Measurements from ENCODE around the gene BEND3.

Gene BEND3

DNA sequence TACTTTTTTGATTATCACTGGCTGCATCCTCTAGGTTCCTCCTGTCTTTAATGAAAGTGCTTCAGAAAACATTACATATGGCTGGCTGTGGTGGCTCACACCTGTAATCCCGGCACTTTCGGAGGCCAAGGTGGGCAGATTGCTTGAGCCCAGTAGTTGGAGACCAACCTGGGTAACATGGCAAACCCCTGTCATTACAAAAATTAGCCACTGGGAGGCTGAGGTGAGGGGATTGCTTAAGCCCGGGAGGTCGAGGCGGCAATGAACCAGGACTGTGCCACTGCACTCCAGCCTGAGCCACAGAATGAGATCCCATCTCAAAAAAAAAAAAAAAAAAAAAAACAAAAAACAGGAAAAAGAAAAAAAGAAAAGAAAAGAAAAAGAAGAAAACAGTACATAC, 35.3 kb downstream of the BEND3 start:
- no peak for DNase-seq

DNA sequence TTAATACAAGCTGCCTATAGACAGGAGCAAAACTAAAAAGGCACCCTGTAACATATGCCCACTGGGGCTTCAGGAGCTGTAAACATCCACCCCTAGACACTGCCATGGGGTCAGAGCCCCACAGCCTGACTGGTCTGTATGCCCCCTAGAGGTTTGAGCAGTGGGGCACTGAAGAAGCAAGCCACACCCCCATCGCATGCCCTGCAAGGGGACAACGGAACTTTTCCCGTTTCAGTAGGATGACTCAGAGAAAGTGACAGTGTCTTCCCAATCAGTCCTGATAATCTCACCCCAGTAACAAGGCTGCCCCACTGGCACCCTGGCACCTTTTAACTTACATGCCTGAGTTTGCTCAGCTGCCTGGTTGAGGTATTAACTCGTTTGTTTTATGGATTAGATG, 35.9 kb downstream of the BEND3 start:
- DNase-seq: no peak

DNA sequence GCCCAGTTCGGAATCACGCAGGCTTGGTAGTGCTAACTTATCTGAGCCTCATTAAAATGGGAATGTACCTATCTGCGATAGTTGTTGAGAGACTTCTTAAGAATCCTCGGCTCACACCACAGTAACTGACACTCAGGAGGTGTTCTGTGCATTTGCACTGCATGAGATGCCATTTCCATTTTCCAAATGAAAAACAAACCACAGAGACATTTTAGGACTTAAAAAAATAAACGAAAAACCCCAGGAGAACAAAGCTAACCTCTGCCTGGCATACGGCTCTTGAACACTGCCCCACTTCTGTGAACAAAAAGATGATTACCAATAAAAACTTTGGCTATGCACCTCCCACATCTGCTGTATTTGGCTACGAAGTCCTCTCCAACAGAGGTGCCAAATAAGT, 37.6 kb downstream of the BEND3 start:
- no peak for DNase-seq

DNA sequence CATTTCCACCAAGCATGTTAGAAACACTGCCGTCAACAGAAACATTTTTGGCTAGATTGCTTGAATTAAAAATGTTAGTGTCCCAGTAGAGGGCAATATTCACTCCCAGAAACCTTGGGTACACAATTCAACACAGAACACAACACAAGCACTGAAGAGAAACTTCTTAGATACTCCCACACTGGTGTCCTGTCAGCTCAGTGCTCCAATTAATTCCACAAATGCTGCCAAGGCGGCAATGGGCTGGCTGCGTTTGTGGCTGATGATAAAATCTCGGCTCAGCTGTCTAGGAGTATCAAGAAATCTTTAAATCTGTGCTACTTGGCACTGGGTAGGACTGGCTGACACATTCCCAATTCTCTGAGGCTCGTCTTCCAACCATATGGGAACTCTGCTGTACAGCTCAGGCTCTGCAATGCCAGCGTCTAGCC, 39.3 kb downstream of the BEND3 start:
- peak; percentile 20 for DNase-seq

- no peak for DNase-seq
Observed at GRCh38 chr6:107070686-107071085, 44.6 kb downstream of the BEND3 start.

DNA sequence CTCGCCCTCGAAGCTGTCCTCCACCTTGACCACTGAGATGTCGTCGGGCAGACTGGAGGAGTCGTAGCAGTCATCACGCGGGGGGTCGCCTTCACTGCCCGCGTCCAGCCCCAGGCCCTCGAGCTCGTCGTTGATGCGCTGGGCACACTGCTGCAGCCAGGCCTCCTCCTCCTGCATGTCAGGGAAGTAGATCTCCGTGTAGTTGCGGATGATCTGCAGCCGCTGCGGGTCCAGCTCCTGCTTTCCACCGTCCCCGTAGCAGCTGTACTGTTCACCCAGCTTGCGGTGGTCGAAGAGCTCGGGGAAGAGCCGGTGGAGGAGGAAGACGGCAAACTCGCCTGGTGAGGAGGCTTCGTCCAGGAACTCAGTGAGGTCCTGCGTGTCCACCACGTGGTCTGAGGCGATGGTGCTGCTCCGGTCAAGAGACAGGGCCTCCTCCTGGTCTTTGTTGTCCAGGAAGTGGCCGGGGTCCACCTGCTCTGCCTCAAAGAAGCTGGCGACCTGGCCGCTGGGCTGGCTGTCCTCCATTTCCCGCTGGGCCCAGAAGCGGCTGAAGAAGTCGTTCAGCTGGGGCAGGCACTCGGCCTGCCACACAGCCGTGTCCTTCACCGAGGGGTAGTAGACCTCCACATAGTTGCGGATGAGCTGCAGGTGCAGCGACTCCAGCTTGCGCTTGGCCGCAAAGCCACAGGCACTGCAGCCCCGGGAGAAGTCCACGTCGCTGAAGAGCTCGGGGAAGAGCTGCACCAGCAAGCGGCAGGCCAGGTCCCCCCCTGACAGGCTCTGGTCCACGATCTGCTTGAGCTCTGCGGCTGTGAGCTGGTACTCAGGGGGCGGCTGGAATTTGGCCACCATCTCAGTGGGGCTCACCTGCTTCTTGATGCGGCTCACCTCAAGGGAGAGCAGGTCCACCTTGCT, 45.4 kb downstream of the BEND3 start:
- DNase-seq: no peak

- DNase-seq: no peak
Observed at GRCh38 chr6:107068691-107069630, 46.4 kb downstream of the BEND3 start.

DNA sequence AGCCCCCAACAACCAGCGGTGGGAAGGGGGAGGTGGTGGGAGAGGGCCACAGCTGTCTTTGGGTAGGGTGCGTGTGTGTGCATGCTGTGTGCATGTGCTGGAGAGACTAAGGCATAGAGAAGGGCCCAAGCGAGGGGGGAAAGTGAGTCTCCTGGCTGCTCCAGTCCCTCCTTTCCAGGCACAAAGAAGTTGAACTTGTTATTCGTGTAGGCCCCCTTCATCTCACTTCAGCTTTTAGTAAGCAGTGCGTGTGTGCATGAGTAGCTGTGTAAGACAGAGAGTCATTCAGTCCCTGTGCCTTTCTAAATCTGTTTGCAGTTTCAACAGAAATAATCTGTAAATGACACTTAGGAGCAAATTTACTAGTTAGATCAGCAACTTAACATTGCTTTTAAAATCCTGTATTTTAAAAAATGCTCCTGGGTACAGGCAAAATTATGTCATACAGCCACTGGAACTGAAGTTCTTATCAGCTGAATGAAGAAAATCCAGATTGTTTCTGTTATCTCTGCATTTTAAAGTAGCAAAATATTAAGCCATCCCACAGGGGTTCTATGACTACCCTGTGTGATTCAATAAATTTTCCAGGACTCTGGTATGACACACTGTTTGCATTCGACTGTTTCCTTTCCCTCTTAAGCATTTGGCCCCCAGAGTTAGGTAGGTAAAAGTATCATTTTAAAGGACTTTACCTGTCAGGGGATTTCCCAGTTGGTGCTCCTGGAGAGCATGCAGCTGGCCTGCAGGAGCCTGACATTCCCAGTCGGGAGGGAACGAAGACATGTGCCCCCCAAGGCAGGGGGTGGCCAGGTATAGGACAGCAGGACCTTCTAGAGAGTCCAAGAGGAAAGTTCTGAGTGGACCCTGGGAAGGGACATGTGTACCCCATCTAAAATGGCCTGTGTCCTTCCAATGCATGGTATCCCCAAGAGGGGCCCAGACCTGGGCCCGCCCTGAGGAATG, 48.3 kb downstream of the BEND3 start:
- DNase-seq: no peak

GRCh38 chr6:107064579-107065065, 50.7 kb downstream of the BEND3 start:
- peak; percentile 98 for DNase-seq

DNA sequence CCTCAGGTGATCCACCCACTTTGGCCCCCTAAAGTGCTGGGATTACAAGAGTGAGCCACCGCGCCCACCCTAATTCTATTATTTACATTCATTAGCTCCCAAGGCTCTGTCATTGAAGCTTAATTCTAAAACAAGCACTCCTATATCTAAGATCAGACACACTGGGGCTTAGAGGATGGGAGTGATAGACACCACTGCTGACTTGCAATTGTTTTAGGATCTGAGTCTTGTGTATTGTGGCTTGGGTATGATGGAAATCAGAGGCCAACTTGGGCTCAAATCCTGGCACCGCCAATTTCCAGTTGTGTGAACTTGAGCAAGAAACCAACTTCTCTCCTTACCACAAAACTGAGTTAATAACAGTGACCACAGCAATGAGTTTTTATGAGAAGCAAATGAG, 52.6 kb downstream of the BEND3 start:
- DNase-seq: peak; percentile 34

DNA sequence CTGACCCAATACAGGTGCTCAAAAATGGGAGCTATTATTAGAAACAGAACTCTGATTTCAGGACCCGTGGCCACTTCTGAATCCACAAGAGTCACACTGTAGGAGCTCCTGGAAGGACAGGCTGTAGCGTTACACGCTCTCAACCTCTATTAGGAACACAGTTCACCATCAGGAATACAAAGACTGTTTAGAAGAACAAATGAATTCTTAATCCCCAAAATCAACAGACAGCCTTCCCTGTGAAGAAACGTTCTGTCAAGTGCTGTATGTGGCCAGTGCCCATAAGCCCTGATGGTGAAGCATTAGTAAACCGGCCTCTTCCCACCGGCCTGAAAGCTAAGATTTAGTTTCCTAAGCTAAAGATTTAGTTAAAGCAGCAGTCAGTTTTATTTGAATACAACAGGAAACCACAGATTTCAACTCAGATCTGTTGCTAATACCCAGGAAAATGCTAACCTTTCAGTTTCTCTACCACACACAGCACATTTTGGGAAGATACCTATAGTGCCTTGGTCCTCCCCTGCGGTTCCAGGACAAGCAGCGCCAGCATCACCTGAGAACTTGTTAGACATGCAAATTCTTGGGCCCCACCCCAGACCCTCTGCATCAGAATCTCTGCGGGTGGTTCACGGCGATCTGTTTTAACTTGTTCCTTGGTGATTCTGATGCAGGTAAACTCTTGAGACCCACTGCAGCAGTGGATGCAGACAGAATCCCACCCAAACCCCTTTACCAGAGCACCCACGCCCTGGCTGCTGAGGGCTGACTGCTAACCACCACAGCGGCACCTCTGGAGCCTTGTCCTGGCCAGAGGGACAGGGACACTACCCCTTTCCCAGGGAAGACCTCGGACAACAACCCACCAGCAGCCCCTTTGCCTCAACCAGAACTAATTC, 53.9 kb downstream of the BEND3 start:
- DNase-seq: peak; percentile 50

GRCh38 chr6:107060704-107061103, 54.6 kb downstream of the BEND3 start:
- no peak for DNase-seq

DNA sequence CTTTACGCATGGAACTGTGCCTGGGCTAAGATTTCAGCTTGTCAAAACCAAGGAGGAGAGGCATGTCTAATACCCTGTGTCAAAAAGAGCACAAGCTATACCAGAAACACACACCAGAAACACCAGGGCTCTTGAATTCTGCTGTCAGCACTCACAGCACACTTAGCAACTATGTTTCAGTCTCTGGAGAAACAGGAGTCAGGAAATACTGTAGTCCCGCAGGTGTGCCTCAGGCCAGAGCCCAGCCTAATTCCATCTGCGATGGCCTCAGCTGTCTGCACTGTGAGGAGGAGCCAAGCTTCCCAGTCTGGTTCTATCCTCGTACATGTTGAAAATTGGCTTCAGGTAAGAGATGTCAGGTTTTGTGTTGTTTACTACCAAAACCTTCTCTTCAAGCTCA, 55.7 kb downstream of the BEND3 start:
- DNase-seq: no peak

GRCh38 chr6:107057679-107058078, 57.6 kb downstream of the BEND3 start:
- no peak for DNase-seq

- no peak for DNase-seq
Observed at GRCh38 chr6:107056796-107057195, 58.5 kb downstream of the BEND3 start.

DNA sequence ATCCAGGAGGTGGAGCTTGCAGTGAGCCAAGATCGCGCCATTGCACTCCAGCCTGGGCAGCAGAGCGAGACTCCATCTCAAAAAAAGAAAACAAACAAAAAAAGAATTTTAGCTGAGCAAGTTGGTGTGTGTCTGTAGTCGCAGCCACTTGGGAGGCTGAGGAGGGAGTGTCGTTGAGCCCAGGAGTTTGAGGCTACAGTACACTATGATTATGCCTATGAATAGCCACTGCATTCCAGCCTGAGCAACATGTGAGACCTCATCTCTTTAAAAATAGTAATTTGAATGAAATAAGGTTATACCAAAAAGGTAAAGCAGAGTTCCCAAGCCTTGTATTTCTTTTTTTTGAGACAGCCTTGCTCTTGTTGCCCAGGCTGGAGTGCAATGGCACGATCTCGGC, 67.5 kb downstream of the BEND3 start:
- DNase-seq: no peak

DNA sequence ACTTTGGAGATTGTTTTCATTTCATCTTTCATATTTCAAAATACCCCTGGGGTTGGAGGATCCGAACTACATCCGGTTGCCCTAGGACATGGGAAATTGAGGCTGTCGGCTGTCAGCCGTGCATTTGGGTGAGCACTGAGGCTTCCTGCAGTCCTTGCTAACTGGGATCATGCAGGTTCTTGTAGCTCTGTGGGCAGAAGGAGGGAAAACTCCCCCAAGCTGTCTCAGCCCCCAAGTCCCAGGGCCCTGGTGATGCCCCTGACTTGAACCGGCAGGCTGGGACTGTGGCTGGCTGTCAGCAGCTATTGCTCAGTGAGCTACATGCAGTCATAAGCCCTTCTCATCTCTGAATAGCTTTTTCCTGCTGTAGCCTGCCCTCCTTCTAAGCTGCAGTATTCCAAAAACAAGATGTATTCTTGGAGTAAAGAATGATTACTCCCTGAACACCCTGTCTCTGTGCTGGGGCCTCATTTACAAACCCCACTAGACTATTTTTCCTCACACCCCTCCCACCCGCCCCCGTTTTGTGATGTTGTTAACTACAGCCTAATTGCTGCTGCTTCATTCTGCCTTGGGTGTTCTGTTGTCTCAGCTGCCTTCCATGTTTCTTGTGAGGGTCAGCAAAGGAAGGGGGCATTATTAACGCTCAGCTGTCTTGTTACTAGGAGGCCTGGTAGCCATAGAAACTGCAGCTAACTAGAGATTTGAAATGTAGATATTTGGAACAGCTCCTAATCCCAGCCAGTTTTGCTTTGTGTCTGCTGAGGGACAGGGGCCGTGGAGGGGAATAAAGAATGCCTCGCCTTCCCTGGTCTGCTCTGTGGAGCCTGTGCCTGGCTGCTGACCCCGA, 69.3 kb downstream of the BEND3 start:
- no peak for DNase-seq

GRCh38 chr6:107033126-107033525, 82.2 kb downstream of the BEND3 start:
- DNase-seq: no peak

GRCh38 chr6:107032051-107032450, 83.3 kb downstream of the BEND3 start:
- no peak for DNase-seq

DNA sequence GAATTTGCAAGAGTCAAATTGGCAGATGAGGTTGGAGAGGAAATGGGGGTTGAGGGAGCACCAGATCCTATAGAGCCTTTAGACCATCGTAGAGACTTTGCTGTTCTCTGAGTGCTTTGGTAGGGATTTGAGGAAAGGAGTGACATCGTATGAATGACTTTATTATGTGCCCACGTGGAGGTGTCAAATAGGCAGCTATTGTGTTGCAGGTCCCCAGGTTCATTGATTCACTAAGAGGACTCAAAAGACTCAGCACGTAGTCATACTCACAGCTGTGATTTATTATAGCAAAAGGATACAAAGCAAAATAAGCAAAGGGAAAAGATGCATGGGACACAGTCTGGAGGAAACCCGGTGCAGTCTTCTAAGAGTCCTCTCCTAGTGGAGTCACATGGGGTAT, 85.2 kb downstream of the BEND3 start:
- no peak for DNase-seq
